PFSK-1 (cell line): ENCODE results near the gene ANKH.

Source experiments
- REST ChIP-seq, 2 experiments: IDR thresholded peaks; 2 replicates each; pipeline versions ENCODE4 v1.6.1 to v1.8.0; 2011 to 2012; ENCODE audit warnings: low read depth in 2 of 2, low read length in 2 of 2, control low read depth in 1 of 2, inconsistent platforms in 1 of 2, mild to moderate bottlenecking in 1 of 2, moderate library complexity in 1 of 2; ENCODE audit not compliant: insufficient read depth in 1 of 2
- SIN3A ChIP-seq: IDR thresholded peaks from 2 replicates; pipeline ENCODE4 v1.6.1; 2012; ENCODE audit warnings: mild to moderate bottlenecking, low read length, moderate library complexity, borderline replicate concordance; ENCODE audit not compliant: insufficient read depth

- no peak for TF ChIP-seq SIN3A
- no peak for TF ChIP-seq REST (IDR thresholded peaks at IDR 0.05; ENCODE audit: insufficient read depth in 1 of 2, low read depth in 2 of 2, low read length in 2 of 2)
Measured at GRCh38 chr5:14660833-14661232, 210.7 kb downstream of the ANKH start.
